A549 (cell line): ENCODE results near the gene PPP2R2C.

Experiments
- CHD4 ChIP-seq: fragments of 200-600 bp; sonication (generic); IDR thresholded peaks from 2 replicates; pipeline ENCODE4 v1.6.1; 2016; ENCODE audit warnings: antibody characterized with exemption, mild to moderate bottlenecking, borderline replicate concordance
- EP300 ChIP-seq, 2 experiments: fragments of >200 bp; sonication (Bioruptor Twin); formaldehyde crosslinking; IDR thresholded peaks; 2 replicates in 1 of 2; 3 replicates in 1 of 2; pipeline ENCODE4 v1.6.1; 2016 to 2017
- JUNB ChIP-seq: fragments of >200 bp; sonication (Bioruptor Twin); formaldehyde crosslinking; IDR thresholded peaks from 2 replicates; pipeline ENCODE4 v1.6.1; 2016
- KDM1A ChIP-seq: fragments of 200-600 bp; sonication (generic); IDR thresholded peaks from 2 replicates; pipeline ENCODE4 v1.6.1; 2016; ENCODE audit warnings: low read depth, mild to moderate bottlenecking
- MYC ChIP-seq: IDR thresholded peaks from 2 replicates; pipeline ENCODE4 v1.6.1; 2012; ENCODE audit warnings: mild to moderate bottlenecking, inconsistent platforms, low read length, improper control_type of control experiment, borderline replicate concordance
- PHF8 ChIP-seq: fragments of 200-600 bp; sonication (generic); IDR thresholded peaks from 2 replicates; pipeline ENCODE4 v1.6.1; 2016; ENCODE audit warnings: low read depth, mild to moderate bottlenecking, antibody characterized with exemption, moderate library complexity, borderline replicate concordance
- POLR2AphosphoS2 ChIP-seq: conservative IDR thresholded peaks from 2 replicates; pipeline ENCODE4 v1.6.1; 2012; ENCODE audit warnings: low read length, improper control_type of control experiment, inconsistent platforms
- RAD21 ChIP-seq, 2 experiments: fragments of >200 bp in 1 of 2; sonication (Bioruptor Twin) in 1 of 2; formaldehyde crosslinking in 1 of 2; IDR thresholded peaks in 1 of 2; conservative IDR thresholded peaks in 1 of 2; 2 replicates in 1 of 2; 3 replicates in 1 of 2; pipeline ENCODE4 v1.6.1; 2012 to 2018; ENCODE audit warnings: inconsistent platforms in 1 of 2
- RARB ChIP-seq: fragments of 250-450 bp; sonication (Bioruptor Pico); IDR thresholded peaks from 2 replicates; pipeline ENCODE4 v1.8.0; 2021; ENCODE audit warnings: mild to moderate bottlenecking, moderate library complexity
- REST ChIP-seq: fragments of 200-600 bp; sonication (generic); IDR thresholded peaks from 2 replicates; pipeline ENCODE4 v1.6.1; 2016; ENCODE audit warnings: antibody characterized with exemption, mild to moderate bottlenecking, moderate library complexity
- RFX5 ChIP-seq: fragments of 450-650 bp; IDR thresholded peaks from 2 replicates; pipeline ENCODE4 v1.7.1; 2014; ENCODE audit warnings: antibody characterized with exemption, mild to moderate bottlenecking, moderate library complexity
- TF ChIP-seq, protein P1 (sequence below): fragments of >200 bp; sonication (Bioruptor Twin); formaldehyde crosslinking; IDR thresholded peaks from 3 replicates; pipeline ENCODE4 v1.5.1; 2016
- TF ChIP-seq, protein P2 (sequence below): fragments of 450-650 bp; IDR thresholded peaks from 2 replicates; pipeline ENCODE4 v1.6.1; 2014; ENCODE audit warnings: antibody characterized with exemption

DNA sequence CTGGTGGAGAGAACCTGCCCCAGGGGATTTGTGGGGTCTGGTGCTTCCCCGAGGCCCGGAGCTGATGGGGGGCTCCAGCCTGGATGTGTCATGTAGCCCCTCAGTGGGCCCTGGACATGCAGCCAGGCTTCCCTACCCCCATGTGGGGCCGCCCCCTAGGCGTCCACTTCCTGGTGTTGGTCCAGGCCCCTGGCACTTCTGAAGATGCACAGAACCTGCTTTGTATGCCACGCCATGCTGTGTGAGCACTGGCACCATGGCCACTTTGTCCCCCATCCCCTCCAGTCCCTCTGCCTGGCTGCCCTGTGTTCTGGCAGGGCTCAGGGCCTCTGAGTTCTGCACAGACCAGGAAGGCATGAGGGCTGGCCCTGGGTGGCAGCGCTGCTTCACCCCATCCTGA lies 173.6 kb downstream of the PPP2R2C start:
- TF ChIP-seq PHF8 (no peak), MYC (no peak), RAD21 (conservative IDR thresholded peaks at IDR 0.05 in 1 of 2, IDR thresholded peaks at IDR 0.05 in 1 of 2) (no peak), RFX5 (no peak), RARB (CRISPR knock-in tag) (no peak), JUNB (no peak), CHD4 (no peak), REST (no peak), EP300 (IDR thresholded peaks at IDR 0.05) (no peak), POLR2AphosphoS2 (no peak), KDM1A (no peak)
- TF ChIP-seq, protein P1, sequence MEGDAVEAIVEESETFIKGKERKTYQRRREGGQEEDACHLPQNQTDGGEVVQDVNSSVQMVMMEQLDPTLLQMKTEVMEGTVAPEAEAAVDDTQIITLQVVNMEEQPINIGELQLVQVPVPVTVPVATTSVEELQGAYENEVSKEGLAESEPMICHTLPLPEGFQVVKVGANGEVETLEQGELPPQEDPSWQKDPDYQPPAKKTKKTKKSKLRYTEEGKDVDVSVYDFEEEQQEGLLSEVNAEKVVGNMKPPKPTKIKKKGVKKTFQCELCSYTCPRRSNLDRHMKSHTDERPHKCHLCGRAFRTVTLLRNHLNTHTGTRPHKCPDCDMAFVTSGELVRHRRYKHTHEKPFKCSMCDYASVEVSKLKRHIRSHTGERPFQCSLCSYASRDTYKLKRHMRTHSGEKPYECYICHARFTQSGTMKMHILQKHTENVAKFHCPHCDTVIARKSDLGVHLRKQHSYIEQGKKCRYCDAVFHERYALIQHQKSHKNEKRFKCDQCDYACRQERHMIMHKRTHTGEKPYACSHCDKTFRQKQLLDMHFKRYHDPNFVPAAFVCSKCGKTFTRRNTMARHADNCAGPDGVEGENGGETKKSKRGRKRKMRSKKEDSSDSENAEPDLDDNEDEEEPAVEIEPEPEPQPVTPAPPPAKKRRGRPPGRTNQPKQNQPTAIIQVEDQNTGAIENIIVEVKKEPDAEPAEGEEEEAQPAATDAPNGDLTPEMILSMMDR, result no peak
- TF ChIP-seq, protein P2, sequence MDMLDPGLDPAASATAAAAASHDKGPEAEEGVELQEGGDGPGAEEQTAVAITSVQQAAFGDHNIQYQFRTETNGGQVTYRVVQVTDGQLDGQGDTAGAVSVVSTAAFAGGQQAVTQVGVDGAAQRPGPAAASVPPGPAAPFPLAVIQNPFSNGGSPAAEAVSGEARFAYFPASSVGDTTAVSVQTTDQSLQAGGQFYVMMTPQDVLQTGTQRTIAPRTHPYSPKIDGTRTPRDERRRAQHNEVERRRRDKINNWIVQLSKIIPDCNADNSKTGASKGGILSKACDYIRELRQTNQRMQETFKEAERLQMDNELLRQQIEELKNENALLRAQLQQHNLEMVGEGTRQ, result no peak
